Esophagus muscularis mucosa (tissue), 4 donors: Measurements from ENCODE around the gene DENR. TPM values are rescaled to one million over a fixed set of nuclear protein-coding genes. Genes with fewer than 3 reads are reported as not detected.

Experiments used
- DNase-seq: peaks from one replicate; pipeline ENCODE4 v3.0.0-alpha.2; 2017; ENCODE audit errors: extremely low spot score
- H3K27ac ChIP-seq, 4 donors: fragments of 200-600 bp; sonication (generic); replicated peaks in 1 of 4; 1 replicate in 3 of 4; 2 replicates in 1 of 4; pipeline ENCODE4 v1.5.1; 2016 to 2019; ENCODE audit warnings: mild to moderate bottlenecking in 1 of 4
- H3K27me3 ChIP-seq, 4 donors: fragments of 200-600 bp; sonication (generic); one replicate each; pipeline versions ENCODE4 v1.5.1 to v1.6.0; 2016 to 2019
- H3K36me3 ChIP-seq, 4 donors: fragments of 200-600 bp; sonication (generic); one replicate each; pipeline ENCODE4 v1.5.1; 2016 to 2019
- H3K4me1 ChIP-seq, 4 donors: fragments of 200-600 bp; sonication (generic); one replicate each; pipeline ENCODE4 v1.5.1; 2016 to 2019
- H3K4me3 ChIP-seq, 4 donors: fragments of 200-600 bp; sonication (generic); 1 replicate in 2 of 4; 2 replicates in 2 of 4; pipeline ENCODE4 v1.5.1; 2016 to 2019; ENCODE audit warnings: mild to moderate bottlenecking in 4 of 4, moderate library complexity in 1 of 4
- H3K9me3 ChIP-seq, 4 donors: fragments of 200-600 bp; sonication (generic); 1 replicate in 3 of 4; 2 replicates in 1 of 4; pipeline ENCODE4 v1.5.1; 2016 to 2019
- EP300 ChIP-seq: sonication (generic); formaldehyde crosslinking; IDR thresholded peaks from one replicate; pipeline ENCODE4 v1.6.1; 2017; ENCODE audit warnings: antibody characterized with exemption
- POLR2A ChIP-seq: fragments of 450-650 bp; IDR thresholded peaks from one replicate; pipeline ENCODE4 v1.6.1; 2017; ENCODE audit warnings: antibody characterized with exemption, moderate library complexity, mild to moderate bottlenecking, low read depth
- POLR2AphosphoS5 ChIP-seq, 2 donors: sonication (generic); formaldehyde crosslinking; IDR thresholded peaks; one replicate each; pipeline ENCODE4 v1.6.1; 2017; ENCODE audit warnings: antibody characterized with exemption in 2 of 2
- WGBS: methylation state at CpG from one replicate; pipeline ENCODE4 v1.1.5; 2018; 5-methylcytosine and 5-hydroxymethylcytosine counted together
- intact Hi-C: fragments of 100-400 bp; cut with DNase I; formaldehyde crosslinking; loops from one replicate; pipeline ENCODE4 v1.15.1; 2023
- total RNA-seq, 4 donors: library from RNA; depleted of rRNA; stranded (reverse); fragments of >200 nt; gene quantifications; one replicate each; pipeline versions ENCODE4 v1.1.0 to v1.2.1, GENCODE V29; 2016
- TF ChIP-seq, protein P1 (sequence below), 3 experiments: fragments of 200-600 bp in 2 of 3; fragments of 450-650 bp in 1 of 3; sonication (generic) in 2 of 3; IDR thresholded peaks; one replicate each; pipeline ENCODE4 v1.5.1; 2017 to 2019; ENCODE audit warnings: antibody characterized with exemption in 3 of 3, mild to moderate bottlenecking in 2 of 3, moderate library complexity in 1 of 3

DENR gene
- total RNA-seq, 4 donors from 2014 or later: 20.7 to 32.1 (median 23.7) TPM

GRCh38 chr12:122721057-122721545 lies 31.5 kb upstream of the DENR start:
- DNase-seq: no peak
- H3K36me3 ChIP-seq: no peaks in the 10 kb centered on the region
- TF ChIP-seq EP300 (no peak), POLR2AphosphoS5 (IDR thresholded peaks at IDR 0.05) (no peak), POLR2A (no peak)
- no peaks in the 10 kb centered on the region for H3K9me3 ChIP-seq
- intact Hi-C loops: no loop called here
- H3K4me3 ChIP-seq: no peak overlapping the region
- H3K4me1 ChIP-seq: no peaks in the 10 kb centered on the region
- no peak overlapping the region for H3K27ac ChIP-seq
- 79% methylated on average over 11 of the region's 11 CpGs for WGBS
- peaks cover 0 to 6% (median 0%) of the 10 kb centered on the region in 4 donors for H3K27me3 ChIP-seq

GRCh38 chr12:122722387-122722786 lies 30.2 kb upstream of the DENR start:
- Histone ChIP-seq H3K4me1 (no peaks in the 10 kb centered on the region), H3K9me3 (no peaks in the 10 kb centered on the region), H3K27me3 (peaks cover 0 to 6% (median 0%) of the 10 kb centered on the region in 4 donors), H3K27ac (no peak overlapping the region), H3K36me3 (no peaks in the 10 kb centered on the region), H3K4me3 (no peak overlapping the region)
- WGBS: 67% methylated on average over 1 of the region's 1 CpG
- intact Hi-C loops: no loop called here
- TF ChIP-seq POLR2A: no peak
- no peak for TF ChIP-seq POLR2AphosphoS5 (IDR thresholded peaks at IDR 0.05)
- TF ChIP-seq, protein P1, sequence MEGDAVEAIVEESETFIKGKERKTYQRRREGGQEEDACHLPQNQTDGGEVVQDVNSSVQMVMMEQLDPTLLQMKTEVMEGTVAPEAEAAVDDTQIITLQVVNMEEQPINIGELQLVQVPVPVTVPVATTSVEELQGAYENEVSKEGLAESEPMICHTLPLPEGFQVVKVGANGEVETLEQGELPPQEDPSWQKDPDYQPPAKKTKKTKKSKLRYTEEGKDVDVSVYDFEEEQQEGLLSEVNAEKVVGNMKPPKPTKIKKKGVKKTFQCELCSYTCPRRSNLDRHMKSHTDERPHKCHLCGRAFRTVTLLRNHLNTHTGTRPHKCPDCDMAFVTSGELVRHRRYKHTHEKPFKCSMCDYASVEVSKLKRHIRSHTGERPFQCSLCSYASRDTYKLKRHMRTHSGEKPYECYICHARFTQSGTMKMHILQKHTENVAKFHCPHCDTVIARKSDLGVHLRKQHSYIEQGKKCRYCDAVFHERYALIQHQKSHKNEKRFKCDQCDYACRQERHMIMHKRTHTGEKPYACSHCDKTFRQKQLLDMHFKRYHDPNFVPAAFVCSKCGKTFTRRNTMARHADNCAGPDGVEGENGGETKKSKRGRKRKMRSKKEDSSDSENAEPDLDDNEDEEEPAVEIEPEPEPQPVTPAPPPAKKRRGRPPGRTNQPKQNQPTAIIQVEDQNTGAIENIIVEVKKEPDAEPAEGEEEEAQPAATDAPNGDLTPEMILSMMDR (IDR thresholded peaks at IDR 0.05): no peak
- TF ChIP-seq EP300: no peak
- DNase-seq: no peak

GRCh38 chr12:122724641-122725243 lies 27.9 kb upstream of the DENR start:
- Histone ChIP-seq H3K27ac (no peak overlapping the region), H3K36me3 (no peaks in the 10 kb centered on the region), H3K4me1 (no peaks in the 10 kb centered on the region), H3K9me3 (no peaks in the 10 kb centered on the region), H3K27me3 (peaks cover 0 to under 1% (median 0%) of the 10 kb centered on the region in 4 donors), H3K4me3 (no peak overlapping the region)
- intact Hi-C loops: no loop called here
- no peak for DNase-seq
- 86% methylated on average over 10 of the region's 12 CpGs for WGBS
- TF ChIP-seq POLR2AphosphoS5 (IDR thresholded peaks at IDR 0.05): no peak

DNA sequence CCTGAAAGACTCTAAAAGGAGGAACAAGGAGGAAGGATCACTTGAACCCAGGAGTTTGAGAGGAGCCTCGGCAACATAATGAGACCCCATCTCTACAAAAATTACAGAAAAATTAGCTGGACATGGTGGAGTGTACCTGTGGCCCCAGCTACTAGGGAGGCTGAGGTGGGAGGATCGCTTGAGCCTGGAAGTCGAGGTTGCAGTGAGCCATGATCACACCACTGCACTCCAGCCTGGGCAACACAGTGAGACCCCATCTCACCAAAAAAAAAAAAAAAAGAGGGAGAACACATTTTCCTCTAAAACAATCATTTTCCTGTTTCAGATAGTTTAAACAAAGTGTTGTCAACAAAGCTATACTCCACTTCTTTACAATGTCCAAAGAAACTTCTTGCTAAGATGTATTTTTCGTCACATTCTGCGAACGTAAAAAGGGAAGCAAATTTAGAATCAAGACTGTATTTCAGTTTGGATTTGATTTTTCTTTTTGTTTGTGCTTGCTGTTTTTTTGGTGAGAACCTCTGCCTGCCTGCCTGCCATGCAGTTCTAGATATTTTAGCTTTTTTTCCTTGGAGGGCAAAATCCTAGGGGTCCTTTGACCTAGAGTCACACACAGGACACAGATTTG lies 27.1 kb upstream of the DENR start:
- peaks cover 0 to 7% (median 0%) of the 10 kb centered on the region in 4 donors for H3K27me3 ChIP-seq
- no peaks in the 10 kb centered on the region for H3K36me3 ChIP-seq
- TF ChIP-seq POLR2AphosphoS5 (IDR thresholded peaks at IDR 0.05) (no peak), EP300 (no peak), POLR2A (no peak)
- H3K4me3 ChIP-seq: no peak overlapping the region
- intact Hi-C loops: no loop called here
- no peaks in the 10 kb centered on the region for H3K9me3 ChIP-seq
- no peak for DNase-seq
- no peak overlapping the region for H3K27ac ChIP-seq
- 80% methylated on average over 6 of the region's 6 CpGs for WGBS
- H3K4me1 ChIP-seq: no peaks in the 10 kb centered on the region

DNA sequence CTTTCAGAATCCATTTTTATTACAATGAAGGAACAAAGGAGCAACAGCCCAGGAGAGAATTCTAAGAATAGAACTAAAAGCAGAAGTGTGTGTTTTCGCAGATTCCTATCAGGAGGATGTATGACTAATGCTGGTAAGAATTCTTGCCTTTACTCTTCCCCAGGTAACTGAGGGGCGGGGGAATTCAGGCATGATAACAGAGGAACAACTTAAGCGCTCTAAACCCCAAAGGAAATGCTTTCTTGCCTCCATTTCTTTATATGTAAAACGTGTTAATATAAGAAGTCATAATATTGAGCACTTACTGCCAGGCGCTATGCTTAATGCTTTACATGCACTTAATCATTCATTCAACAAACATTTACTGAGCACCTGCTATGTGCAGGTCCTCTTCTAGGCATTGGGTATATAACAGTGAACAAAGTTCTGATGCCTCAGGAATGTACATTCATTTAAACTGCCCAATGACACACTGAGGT lies 26.5 kb upstream of the DENR start:
- WGBS: 62% methylated on average over 5 of the region's 5 CpGs

DNA sequence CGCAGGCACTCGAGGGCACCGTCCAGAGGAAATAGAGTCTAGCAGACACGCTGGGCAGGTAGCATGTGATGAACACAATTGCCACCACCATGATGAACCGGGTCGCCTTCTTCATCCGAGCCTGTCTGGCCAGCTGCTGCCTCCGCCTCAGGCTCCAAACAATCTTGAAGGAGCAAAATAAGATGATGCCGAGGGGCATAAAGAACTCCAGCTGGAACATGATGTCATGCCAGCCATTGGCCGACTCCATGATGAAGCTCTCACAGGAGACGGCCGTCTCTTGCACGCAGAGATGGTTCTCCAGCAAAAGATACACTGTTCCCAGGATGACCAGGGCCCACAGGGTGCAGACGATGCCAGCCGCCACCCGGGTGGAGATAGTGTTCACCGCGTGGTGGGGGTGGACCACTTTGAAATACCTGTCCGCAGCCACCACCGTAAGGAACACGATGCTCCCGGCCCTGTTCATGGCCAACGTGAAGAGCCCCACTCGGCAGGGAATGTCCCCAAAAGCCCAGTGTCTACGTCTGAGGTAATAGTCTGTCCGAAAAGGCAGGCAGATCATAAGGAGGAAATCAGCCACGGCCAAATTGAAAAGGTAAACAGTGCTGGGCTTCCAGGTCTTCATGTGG lies 22.9 kb upstream of the DENR start:
- Histone ChIP-seq H3K27ac (no peak overlapping the region), H3K4me1 (no peaks in the 10 kb centered on the region), H3K36me3 (no peaks in the 10 kb centered on the region), H3K9me3 (no peaks in the 10 kb centered on the region), H3K4me3 (no peak overlapping the region), H3K27me3 (peaks cover 0 to 14% (median 0%) of the 10 kb centered on the region in 4 donors)
- 94% methylated on average over 24 of the region's 27 CpGs for WGBS
- no peak for DNase-seq
- intact Hi-C loops: no loop called here
- TF ChIP-seq, protein P1 (IDR thresholded peaks at IDR 0.05): no peak
- TF ChIP-seq POLR2A (no peak), POLR2AphosphoS5 (IDR thresholded peaks at IDR 0.05) (no peak), EP300 (no peak)

More for the DNA sequence above, 26.5 kb upstream of the DENR start:
- no peak overlapping the region for H3K27ac ChIP-seq
- TF ChIP-seq EP300: no peak
- H3K9me3 ChIP-seq: no peaks in the 10 kb centered on the region
- no peaks in the 10 kb centered on the region for H3K36me3 ChIP-seq
- DNase-seq: no peak
- no peaks in the 10 kb centered on the region for H3K4me1 ChIP-seq
- H3K27me3 ChIP-seq: peaks cover 0 to 13% (median 0%) of the 10 kb centered on the region in 4 donors
- H3K4me3 ChIP-seq: no peak overlapping the region
- intact Hi-C loops: no loop called here
